Myocyte (in vitro differentiated cells): ENCODE measurements around the gene CCNF. TPM values are rescaled to one million over a fixed set of nuclear protein-coding genes. Genes with fewer than 3 reads are reported as not detected.
A peak's percentile ranks its signal among the peaks of the same experiment; 100 is the strongest.
"Not testable (repeated sequence)": the region's sequence is repeated elsewhere in the genome, so short reads cannot be mapped to it uniquely, and the experiment has no call there.

Source experiments
- DNase-seq: peaks from one replicate; pipeline ENCODE4 v3.0.0-alpha.2; 2012; ENCODE audit warnings: low read depth
- polyA plus RNA-seq: library from polyadenylated mRNA; unstranded; fragments of >200 nt; gene quantifications from one replicate; pipeline ENCODE4 v1.2.1, GENCODE V29; 2012; ENCODE audit warnings: missing spikeins
- total RNA-seq: library from RNA; depleted of rRNA; stranded (reverse); fragments of >200 nt; gene quantifications from 2 replicates; pipeline ENCODE4 v1.2.3, GENCODE V29; 2014

The CCNF gene
- 3.1 and 3.2 TPM in 2 replicates for total RNA-seq
- polyA plus RNA-seq, result 1.8 TPM

GRCh38 chr16:2429034-2429770 lies at the start of gene CCNF:
CCNF (plus strand) TSS chr16:2429447; CDS start chr16:2429482, 35 bp downstream.
- DNase-seq, result peak; percentile 96

GRCh38 chr16:2383501-2383900 lies 45.7 kb upstream of the CCNF start:
- no peak for DNase-seq

GRCh38 chr16:2384426-2384825 lies 44.8 kb upstream of the CCNF start:
- DNase-seq, result no peak

- DNase-seq, result no peak
These were observed 43.9 kb upstream of the CCNF start for GRCh38 chr16:2385190-2385836.

- not testable (repeated sequence) for DNase-seq
These were observed 43.3 kb upstream of the CCNF start for GRCh38 chr16:2385982-2386381.

- DNase-seq, result no peak
These were observed 42.3 kb upstream of the CCNF start for GRCh38 chr16:2386990-2387389.

- no peak for DNase-seq
These were observed 40.9 kb upstream of the CCNF start for GRCh38 chr16:2388139-2388874.

GRCh38 chr16:2388875-2389433 lies 40.3 kb upstream of the CCNF start:
- no peak for DNase-seq

- DNase-seq, result no peak
These were observed 37.2 kb upstream of the CCNF start for GRCh38 chr16:2392025-2392424.

- DNase-seq, result no peak
These were observed 30.7 kb upstream of the CCNF start for GRCh38 chr16:2398520-2398919.

- DNase-seq, result peak; percentile 19
These were observed 25.1 kb upstream of the CCNF start for GRCh38 chr16:2404099-2404498.

GRCh38 chr16:2415085-2415484 lies 14.2 kb upstream of the CCNF start:
- DNase-seq, result no peak

GRCh38 chr16:2420035-2420434 lies 9.2 kb upstream of the CCNF start:
- peak; percentile 13 for DNase-seq

- no peak for DNase-seq
These were observed 7.0 kb upstream of the CCNF start for GRCh38 chr16:2422123-2422867.

- no peak for DNase-seq
These were observed 4.9 kb upstream of the CCNF start for GRCh38 chr16:2424061-2425007.

- no peak for DNase-seq
These were observed 4.2 kb upstream of the CCNF start for GRCh38 chr16:2425008-2425518.

- no peak for DNase-seq
These were observed 3.3 kb upstream of the CCNF start for GRCh38 chr16:2425825-2426430.

GRCh38 chr16:2426941-2427361 lies 2.3 kb upstream of the CCNF start:
- no peak for DNase-seq

GRCh38 chr16:2427526-2427925 lies 1.7 kb upstream of the CCNF start:
- no peak for DNase-seq
